Ammon's horn (tissue), 1 donor: ENCODE measurements around the gene CLEC4C.

ENCODE experiments used
- DNase-seq: peaks from one replicate; pipeline ENCODE4 v3.0.0-alpha.2; 2016; ENCODE audit warnings: low spot score

The CLEC4C gene

GRCh38 chr12:7719946-7720730, 27.0 kb downstream of the CLEC4C start:
- no peak for DNase-seq

- DNase-seq: no peak
These were observed 30.8 kb downstream of the CLEC4C start for GRCh38 chr12:7716381-7716780.

DNA sequence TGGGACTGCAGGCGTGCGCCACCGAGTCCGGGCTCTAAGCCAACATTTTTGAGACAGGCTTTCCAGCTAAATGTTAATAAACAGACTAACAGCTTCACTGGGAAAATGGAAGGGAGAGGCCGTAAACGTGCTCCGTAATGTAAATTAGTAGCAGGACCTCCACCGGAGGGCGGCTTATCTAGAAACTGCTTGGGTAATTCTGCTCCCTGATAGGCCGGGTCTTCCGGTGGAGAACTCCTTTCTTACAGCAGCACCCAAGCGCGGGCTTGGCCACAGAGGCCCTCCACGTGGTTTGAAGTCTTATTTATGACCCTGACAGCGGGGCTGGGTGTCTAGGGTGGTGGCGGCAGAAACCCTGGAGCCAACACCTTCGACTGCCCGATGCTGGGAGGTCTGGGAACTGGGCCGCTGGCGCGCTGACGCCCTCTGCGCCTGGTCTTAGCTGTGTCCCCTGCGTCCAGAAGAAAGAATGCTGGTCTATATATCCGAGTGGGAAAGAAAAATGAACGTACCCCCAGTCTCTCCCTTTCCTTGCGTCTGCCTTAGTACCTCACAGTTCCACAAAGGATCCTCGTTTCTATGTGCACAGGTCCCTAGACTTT, 34.2 kb downstream of the CLEC4C start:
- DNase-seq: no peak

- no peak for DNase-seq
These were observed 36.0 kb downstream of the CLEC4C start, which contains the start of gene DPPA3 for GRCh38 chr12:7711133-7711532. Gene DPPA3 (plus strand): TSS chr12:7711433. CDS start chr12:7711571, 138 bp downstream.

DNA sequence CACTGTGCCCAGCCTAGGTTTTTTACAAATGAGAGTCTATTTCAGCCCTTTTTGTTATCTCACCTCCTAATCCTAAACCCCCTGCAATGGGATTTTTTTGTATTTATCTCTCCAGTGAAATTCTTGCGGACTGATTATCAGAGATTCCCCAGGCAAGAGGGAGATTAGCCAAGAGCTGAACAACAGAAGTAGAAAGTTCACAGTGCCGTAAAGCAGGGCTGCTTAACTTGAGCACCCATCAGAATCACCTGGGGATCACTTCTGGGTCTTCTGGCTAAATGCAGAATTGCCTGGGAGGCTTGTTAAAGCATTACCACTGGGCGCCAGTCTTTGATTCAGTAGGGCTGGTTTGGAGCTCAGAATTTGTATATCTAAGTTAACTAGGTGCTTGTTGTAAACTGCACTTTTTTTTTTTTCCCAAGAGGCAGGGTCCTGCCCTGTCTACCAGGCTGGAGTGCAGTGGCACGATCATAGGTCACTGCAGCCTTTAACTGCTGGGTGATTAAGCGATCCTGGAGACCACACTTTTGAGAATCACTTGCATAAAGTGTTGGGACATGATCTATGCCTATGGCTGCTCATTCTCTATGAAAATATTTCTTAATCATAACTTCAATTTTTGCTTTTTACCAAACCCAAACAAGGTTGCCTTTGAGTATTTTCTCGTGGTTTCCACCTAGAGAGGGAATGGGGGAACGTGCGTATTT, 37.1 kb downstream of the CLEC4C start:
- no peak for DNase-seq

DNA sequence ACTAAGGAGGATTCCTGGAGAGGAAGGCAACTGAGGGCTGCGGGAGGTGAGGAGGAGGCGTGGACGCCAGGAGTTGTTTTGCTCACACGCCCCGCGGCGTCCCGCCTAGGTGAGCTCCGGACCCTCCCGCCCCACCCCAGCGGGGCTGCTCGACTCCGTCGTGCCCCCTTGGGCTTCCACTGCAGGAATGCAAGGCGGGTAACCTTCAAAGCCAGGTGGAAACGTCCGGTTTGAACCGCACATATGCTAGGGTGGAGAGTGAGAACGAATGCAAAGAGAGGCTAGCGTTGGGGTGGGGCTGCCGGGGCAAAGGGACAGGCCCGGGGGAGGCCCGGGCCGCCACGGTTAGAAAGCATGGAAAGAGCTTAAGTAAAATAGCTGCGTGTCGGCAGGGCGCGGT, 41.3 kb downstream of the CLEC4C start:
- no peak for DNase-seq

- DNase-seq: no peak
These were observed 51.5 kb downstream of the CLEC4C start, which contains the start of gene GDF3 for GRCh38 chr12:7695566-7696197. Gene GDF3 (minus strand): TSS chr12:7695775. CDS start chr12:7695728, 47 bp downstream.

- DNase-seq: no peak
These were observed 52.0 kb downstream of the CLEC4C start for GRCh38 chr12:7695237-7695560.

DNA sequence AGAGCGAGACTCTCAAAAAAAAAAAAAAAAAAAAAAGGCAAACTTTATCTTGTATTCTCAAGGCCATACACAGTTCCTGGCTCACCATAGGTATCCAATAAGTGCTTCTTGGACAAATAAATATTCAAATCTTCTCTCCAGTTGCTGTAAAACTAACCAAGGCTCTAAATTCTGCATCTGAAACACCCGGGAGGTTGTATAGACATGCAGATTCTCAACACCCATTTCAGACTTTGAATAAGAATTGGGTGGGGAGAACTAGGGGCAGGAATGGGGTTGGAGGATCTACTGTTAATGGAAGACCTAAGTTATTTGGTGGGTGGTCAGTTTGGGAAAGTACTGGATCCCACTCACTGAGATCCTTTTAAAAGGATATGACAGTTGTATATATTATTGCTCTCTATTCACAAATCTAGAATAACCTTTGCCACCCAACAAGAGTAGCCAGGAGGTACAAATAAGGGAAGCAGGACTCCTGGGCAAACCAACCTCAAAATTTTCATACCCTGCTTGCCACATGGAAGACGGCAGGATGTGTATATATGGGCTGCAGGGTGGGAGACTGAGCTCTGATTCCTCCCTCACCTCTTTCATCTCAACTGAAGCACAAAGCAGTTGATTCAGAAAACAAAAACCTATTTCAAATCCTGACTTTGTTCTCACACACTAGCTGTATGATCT, 52.5 kb downstream of the CLEC4C start:
- no peak for DNase-seq

- no peak for DNase-seq
These were observed 53.4 kb downstream of the CLEC4C start for GRCh38 chr12:7693793-7694192.

GRCh38 chr12:7681535-7681934, 65.6 kb downstream of the CLEC4C start:
- no peak for DNase-seq
